Measurements from ENCODE around the gene KBTBD13.

KBTBD13 gene

DNA sequence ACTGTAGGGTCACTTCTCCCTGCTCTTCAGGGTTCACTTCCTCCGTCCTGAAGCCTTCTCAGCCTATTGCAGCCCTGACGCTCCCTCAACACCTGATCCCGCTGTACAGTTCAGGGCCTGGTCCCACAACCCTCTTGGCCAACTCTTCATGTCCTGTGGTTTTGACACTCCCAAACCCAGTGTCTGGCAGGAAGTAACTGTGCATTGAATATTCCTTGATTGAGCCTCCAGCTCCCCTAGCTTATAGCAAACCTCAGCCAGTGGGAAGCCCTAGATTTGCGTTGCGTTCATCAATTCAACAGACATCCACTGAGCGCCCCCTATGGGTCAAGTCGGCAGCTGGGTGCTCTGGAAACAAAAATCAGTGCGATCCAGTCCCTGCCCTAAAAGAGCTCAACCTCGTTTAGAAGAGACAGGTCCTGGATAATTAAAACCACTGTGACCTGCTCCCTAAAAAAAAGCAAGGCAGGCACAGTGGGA is 24.9 kb downstream of the KBTBD13 start:
- no peak for DNase-seq (ENCODE audit: low read depth, low spot score)
- H3K27ac ChIP-seq = no peak overlapping the region

DNA sequence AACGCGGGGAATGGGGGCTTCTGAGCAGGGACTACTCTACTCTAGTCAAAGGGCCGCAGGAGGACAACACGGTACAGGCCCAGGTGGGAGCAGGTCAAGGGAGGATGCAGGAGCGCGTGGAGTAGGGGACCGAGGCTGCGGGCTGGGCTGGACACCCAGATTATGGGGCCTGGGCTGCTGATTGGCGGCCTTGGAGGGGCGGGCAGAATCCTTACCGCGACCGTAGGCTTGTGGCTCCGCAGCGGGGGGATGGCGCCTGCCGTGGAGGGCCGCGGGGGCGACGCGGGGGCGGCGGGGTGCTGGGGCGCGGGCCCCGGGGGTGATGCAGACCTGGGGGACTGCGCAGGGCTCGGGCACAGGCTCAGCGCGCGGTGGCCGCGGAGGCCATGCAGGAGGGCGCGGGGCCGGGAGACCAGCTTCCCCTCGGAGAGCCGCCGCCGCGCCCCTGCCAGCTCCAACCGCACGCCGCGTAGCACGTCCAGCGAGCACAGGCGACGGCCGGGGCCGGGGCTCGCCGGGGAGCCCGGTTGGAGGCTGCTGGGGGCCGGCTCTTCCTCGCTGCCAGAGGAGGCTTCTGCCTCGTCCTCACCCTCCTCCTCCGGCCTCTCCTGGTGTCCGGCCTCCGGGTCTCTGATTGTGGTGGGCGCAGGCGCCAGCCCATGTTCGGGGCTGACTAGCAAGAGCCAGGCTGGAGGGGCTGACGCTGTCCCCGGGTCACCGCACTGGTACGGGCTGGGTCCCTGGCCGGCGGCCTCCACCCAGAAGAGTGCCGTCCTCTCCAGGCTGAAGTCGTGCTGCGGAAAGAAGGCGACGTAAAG is 25.6 kb downstream of the KBTBD13 start:
- H3K27ac ChIP-seq = no peak overlapping the region
- no peak for DNase-seq (ENCODE audit: low read depth, low spot score)

DNA sequence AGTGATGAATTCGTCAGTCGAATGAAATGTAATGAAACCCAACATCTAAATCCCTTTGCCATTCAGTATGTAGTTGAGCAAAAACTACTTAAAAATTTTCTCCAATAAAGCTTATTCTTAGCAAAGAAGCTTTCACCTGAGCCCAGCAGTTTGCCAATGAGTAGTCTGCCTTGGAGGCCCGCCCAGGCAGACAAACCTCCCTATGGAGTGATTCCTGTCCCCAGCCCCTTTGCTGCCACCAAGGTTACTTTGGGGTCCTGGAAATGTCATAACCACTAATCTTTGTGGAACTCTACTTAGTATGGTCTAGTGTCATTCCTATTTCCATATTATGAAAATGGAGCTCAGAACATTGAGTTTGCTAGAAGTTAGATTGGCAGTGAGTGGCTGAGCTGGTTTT is 26.4 kb downstream of the KBTBD13 start:
- no peak for DNase-seq (ENCODE audit: low read depth, low spot score)
- no peak overlapping the region for H3K27ac ChIP-seq

DNA sequence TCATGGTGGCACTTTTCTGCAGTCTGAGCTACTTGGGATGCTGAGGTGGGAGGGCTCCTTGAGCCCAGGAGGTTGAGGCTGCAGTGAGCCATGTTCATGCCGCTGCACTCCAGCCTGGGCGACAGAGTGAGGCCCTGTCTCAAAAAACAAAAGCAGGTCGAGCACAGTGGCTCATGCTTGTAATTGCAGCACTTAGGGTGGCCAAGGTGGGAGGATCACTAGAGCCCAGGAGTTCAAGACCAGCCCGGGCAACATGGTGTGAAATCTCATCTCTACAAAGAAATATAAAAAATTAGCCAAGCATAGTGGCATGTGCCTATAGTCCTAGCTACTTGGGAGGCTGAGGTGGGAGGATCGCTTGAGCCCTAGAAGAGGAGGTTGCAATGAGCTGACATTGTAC is 28.5 kb downstream of the KBTBD13 start:
- H3K27ac ChIP-seq = no peak overlapping the region
- DNase-seq (ENCODE audit: low read depth, low spot score) = no peak

DNA sequence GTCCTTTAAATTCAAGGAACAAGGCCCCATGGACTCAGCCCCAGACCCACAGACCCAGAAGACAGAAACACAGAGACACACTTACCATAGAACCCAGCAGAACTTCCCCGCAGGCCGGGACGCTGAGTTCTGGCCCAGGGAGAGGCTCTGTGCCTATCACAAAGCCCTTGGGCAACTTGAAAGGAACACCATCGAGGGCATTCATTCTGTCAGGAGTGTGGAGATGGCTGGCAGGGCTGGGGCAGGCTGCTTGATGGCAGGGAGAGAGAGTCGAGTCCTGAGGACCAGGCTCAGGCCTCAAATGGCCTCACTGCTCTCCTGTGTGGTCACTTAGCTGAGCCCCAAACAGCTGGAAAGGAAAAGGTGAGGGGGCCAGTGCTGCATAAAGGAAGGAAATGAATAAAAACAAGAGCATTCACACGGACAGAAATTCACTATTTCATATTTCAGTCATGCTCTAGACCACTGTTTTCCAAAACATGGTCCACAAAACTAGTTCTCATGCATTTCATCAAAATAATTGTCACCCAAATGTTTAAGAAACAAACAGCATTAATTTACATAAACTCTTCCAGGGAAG is 29.6 kb downstream of the KBTBD13 start:
- no peak overlapping the region for H3K27ac ChIP-seq
- no peak for DNase-seq (ENCODE audit: low read depth, low spot score)

DNA sequence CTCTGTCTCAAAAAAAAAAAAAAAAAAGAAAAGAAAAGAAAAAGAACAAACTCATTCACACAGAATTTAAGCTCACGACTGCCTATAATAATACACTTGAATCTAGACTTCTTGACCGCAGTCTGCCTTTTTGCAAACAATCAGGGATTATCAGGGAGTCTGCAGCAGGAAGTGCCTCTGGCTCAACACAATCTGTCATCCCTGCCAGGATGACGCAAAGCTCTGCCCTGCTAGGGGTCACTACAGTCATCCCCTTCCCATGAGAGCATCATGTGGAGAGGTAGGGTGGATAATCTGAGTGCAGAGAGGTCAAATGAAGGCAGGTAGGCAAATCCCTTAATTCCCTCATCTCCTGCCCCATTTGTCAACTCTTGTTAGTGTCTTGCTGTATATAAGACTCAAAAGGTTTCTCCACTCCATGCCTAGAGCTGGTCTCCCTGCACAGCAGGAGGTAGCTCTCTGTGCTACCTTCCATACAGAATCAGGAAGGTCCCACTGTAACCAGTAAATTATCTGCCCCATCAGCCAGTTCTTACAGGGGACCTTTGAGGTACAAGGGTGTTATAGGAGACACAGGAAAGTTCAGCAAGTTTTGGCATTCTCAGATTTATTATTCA is 34.2 kb downstream of the KBTBD13 start:
- H3K27ac ChIP-seq = no peak overlapping the region
- no peak for DNase-seq (ENCODE audit: low read depth, low spot score)

DNA sequence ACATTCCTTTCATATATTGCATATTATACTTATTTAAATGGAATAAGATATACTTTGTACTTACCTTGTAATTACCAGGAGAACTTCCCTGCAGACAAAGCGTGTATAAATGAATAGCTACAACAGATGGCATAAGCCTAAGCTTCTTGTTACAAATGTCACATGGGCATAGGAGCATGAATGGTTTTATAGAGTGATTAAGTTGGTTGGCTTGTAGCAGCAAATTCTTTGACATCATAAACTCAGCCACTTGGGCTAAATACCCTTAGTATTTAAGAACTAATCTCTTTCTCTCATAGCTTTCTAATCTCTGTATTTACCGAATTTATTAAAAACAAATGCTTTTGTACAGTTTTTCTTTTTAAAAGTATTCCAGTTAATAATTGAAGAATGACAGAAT is 38.5 kb downstream of the KBTBD13 start, which contains the start of gene UBAP1L:
TSS of gene UBAP1L (minus strand) at position 115 of the 400 bp plus-strand sequence. CDS start 8,985 bp downstream, outside the sequence.
- DNase-seq (ENCODE audit: low read depth, low spot score) = no peak
- no peak within 1 kb of the TSS for H3K27ac ChIP-seq

DNA sequence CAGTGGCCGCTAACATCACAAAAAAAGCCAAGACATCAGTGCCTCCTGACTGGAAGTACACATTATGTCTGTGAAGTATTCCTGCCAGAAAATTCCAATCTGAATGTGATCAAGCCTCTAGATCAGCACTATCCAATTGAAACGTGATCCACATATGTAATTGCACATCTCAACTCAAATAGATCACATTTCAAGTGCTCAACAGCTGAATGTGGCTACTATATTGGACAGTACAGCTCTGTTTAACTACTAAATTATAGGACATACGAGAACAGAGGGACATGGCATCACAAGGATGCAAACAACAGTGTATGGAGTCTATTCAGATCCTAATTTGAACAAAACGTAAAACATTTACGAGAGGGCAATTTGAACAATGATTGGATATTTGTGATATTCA is 39.0 kb downstream of the KBTBD13 start:
- no peak overlapping the region for H3K27ac ChIP-seq
- DNase-seq (ENCODE audit: low read depth, low spot score) = no peak
